DND-41 (cell line): ENCODE results near the gene PDXK.

Source experiments
- ATAC-seq: fragments of 200-7000 bp; cut with Tn5 transposase; 3 replicates; pipeline ENCODE4 v1.9.1; 2021; ENCODE audit warnings: low read depth; ENCODE audit not compliant: insufficient read depth
- DNase-seq: peaks from one replicate; pipeline ENCODE4 v3.0.0-alpha.2; 2020
- H2AFZ ChIP-seq: 2 replicates; pipeline ENCODE4 v1.6.0; 2012; ENCODE audit warnings: low read depth, low read length
- H3K27ac ChIP-seq: 2 replicates; pipeline ENCODE4 v1.5.1; 2012; ENCODE audit warnings: low read length, inconsistent platforms
- H3K27me3 ChIP-seq: fragments of 200-600 bp; sonication (generic); 2 replicates; pipeline ENCODE4 v1.6.0; 2012; ENCODE audit warnings: low read length, mild to moderate bottlenecking, inconsistent platforms; ENCODE audit not compliant: insufficient read depth, poor library complexity
- H3K36me3 ChIP-seq: 2 replicates; pipeline ENCODE4 v1.5.1; 2012; ENCODE audit warnings: low read length, inconsistent platforms; ENCODE audit not compliant: insufficient read depth
- H3K4me1 ChIP-seq: 2 replicates; pipeline ENCODE4 v1.5.1; 2012; ENCODE audit warnings: mild to moderate bottlenecking, low read length; ENCODE audit not compliant: insufficient read depth
- H3K4me2 ChIP-seq: 2 replicates; pipeline ENCODE4 v1.6.0; 2012; ENCODE audit warnings: mild to moderate bottlenecking, moderate library complexity, low read length, inconsistent platforms; ENCODE audit not compliant: insufficient read depth
- H3K4me3 ChIP-seq, 2 experiments: fragments of 200-600 bp in 1 of 2; shearing (Covaris generic) in 1 of 2; 2 replicates each; pipeline ENCODE4 v1.5.1; 2012 to 2016; ENCODE audit warnings: inconsistent platforms in 2 of 2, low read length in 2 of 2, mild to moderate bottlenecking in 2 of 2, low read depth in 1 of 2, moderate library complexity in 1 of 2
- H3K79me2 ChIP-seq: 2 replicates; pipeline ENCODE4 v1.6.0; 2012; ENCODE audit warnings: low read length, inconsistent platforms; ENCODE audit not compliant: insufficient read depth
- H3K9ac ChIP-seq: 2 replicates; pipeline ENCODE4 v1.6.0; 2012; ENCODE audit warnings: low read depth, mild to moderate bottlenecking, inconsistent platforms, low read length, moderate library complexity
- H3K9me3 ChIP-seq: 2 replicates; pipeline ENCODE4 v1.5.1; 2012; ENCODE audit warnings: low read length, moderate library complexity, mild to moderate bottlenecking, inconsistent platforms; ENCODE audit not compliant: insufficient read depth, severe bottlenecking
- H4K20me1 ChIP-seq: 2 replicates; pipeline ENCODE4 v1.6.0; 2012; ENCODE audit warnings: low read length; ENCODE audit not compliant: insufficient read depth
- EZH2 ChIP-seq: IDR thresholded peaks from 3 replicates; pipeline ENCODE4 v1.6.1; 2012; ENCODE audit warnings: borderline replicate concordance, low read depth, mild to moderate bottlenecking, moderate library complexity, low read length, inconsistent platforms; ENCODE audit not compliant: severe bottlenecking
- TF ChIP-seq, protein P1 (sequence below): IDR thresholded peaks from 2 replicates; pipeline ENCODE4 v1.5.1; 2012; ENCODE audit warnings: borderline replicate concordance, low read length, moderate library complexity, mild to moderate bottlenecking; ENCODE audit not compliant: poor library complexity, severe bottlenecking; ENCODE audit errors: extremely low read depth

Gene PDXK

DNA sequence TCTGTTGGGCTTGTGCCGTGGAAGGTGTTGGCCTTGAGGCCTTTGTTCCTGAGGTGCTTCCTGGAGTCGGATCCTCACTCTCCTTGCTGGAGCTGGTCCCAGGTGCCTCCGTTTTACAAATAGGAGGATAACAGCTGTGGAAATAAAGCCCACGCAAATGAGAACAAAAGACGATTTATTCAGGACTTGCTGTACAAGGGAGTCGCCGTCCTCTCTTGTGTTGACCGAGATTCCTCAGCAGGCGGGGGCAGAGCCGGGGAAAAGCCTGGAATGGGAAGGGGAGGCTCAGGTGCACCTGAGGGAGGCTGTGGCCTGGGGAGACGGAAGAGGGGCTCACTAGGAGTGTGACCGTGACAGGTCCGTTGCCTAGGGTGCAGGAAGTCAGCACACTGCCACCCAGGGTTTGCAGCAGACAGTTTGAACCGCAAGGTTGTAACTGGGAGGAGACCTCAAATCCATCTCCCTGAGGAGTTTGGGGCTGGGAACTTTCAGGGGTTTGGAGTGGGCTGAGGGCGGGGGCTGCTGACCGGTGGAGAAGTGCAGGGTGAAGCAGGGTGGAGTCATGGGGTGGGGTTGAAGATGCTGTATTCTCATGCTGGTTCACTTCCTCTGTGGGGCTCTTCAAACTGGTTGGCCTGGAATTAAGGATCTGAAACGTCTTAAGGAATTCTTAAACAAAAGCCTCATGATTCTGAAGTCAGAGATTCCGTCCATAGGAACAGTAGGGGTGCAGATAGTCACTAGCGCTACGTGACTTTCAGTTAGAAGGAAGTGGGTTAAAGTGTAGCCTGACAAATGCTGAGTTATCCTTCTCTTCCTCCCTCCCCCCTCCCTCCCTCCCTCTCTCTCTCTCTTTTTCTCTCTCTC is 59.8 kb downstream of the PDXK start:
- Histone ChIP-seq H4K20me1 (no peaks in the 10 kb centered on the region), H3K27ac (peak overlapping the region; percentile 66), H3K36me3 (peaks cover 9% of the 10 kb centered on the region), H3K9me3 (no peaks in the 10 kb centered on the region), H3K4me1 (peaks cover 45% of the 10 kb centered on the region), H3K27me3 (no peaks in the 10 kb centered on the region), H3K79me2 (peaks cover 13% of the 10 kb centered on the region), H3K4me3 (no peak overlapping the region), H3K4me2 (peak overlapping the region; percentile 17; the same call in 1 of the 2 replicates), H3K9ac (peak overlapping the region; percentile 7; the same call in 1 of the 2 replicates), H2AFZ (peak overlapping the region; percentile 3; the same call in 1 of the 2 replicates)
- ATAC-seq, result no peak
- peak; percentile 45 for DNase-seq
- TF ChIP-seq, protein P1, sequence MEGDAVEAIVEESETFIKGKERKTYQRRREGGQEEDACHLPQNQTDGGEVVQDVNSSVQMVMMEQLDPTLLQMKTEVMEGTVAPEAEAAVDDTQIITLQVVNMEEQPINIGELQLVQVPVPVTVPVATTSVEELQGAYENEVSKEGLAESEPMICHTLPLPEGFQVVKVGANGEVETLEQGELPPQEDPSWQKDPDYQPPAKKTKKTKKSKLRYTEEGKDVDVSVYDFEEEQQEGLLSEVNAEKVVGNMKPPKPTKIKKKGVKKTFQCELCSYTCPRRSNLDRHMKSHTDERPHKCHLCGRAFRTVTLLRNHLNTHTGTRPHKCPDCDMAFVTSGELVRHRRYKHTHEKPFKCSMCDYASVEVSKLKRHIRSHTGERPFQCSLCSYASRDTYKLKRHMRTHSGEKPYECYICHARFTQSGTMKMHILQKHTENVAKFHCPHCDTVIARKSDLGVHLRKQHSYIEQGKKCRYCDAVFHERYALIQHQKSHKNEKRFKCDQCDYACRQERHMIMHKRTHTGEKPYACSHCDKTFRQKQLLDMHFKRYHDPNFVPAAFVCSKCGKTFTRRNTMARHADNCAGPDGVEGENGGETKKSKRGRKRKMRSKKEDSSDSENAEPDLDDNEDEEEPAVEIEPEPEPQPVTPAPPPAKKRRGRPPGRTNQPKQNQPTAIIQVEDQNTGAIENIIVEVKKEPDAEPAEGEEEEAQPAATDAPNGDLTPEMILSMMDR, result no peak
- TF ChIP-seq EZH2, result no peak

DNA sequence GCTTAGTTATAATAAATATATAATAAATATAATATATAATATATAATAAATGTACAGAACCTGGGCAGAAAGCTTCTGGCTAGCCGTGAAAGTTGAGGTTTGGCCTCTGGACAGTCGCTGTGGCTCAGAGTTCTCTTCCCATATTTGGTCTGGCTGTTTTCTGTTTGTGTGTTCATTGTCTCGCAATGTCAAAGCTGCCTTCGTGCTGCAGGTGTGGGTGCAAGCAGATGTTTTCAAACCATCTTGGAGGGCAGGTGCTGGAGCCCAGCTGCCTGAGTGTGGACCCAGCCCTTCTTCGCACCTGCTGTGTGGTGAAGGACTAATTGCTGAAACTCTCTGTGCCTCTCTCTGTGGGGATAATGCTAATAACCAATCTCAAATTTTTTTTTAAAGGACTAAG is 60.7 kb downstream of the PDXK start:
- ATAC-seq, result no peak
- Histone ChIP-seq H2AFZ (no peak overlapping the region), H3K9me3 (no peaks in the 10 kb centered on the region), H3K4me2 (no peak overlapping the region), H3K27ac (peak overlapping the region; percentile 37; the same call in 1 of the 2 replicates), H3K4me1 (peaks cover 40% of the 10 kb centered on the region), H3K4me3 (no peak overlapping the region), H3K79me2 (peaks cover 13% of the 10 kb centered on the region), H3K9ac (no peak overlapping the region), H3K27me3 (no peaks in the 10 kb centered on the region), H3K36me3 (no peaks in the 10 kb centered on the region; the same call in 1 of the 2 replicates), H4K20me1 (no peaks in the 10 kb centered on the region)
- DNase-seq, result peak; percentile 36
- no peak for TF ChIP-seq EZH2
- TF ChIP-seq, protein P1, result no peak

DNA sequence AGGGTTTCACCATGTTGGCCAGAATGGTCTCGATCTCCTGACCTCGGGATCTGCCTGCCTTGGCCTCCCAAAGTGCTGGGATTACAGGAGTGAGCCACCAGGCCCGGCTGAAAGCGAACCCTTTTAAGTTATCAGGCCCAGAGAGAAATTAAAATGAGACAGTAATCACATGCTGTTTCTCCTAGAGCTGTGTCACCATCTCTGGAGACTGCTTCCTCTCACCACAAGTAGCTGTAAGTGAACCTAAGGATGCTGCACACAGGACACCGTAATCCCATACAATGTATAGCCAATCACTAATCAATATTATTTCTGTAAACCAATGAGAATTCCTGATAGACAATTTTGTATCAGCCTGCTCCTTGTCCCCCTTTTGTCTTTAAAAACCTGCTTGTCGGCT is 62.9 kb downstream of the PDXK start:
- H3K4me2 ChIP-seq, result no peak overlapping the region
- no peak overlapping the region for H3K4me3 ChIP-seq
- no peak overlapping the region for H3K27ac ChIP-seq
- no peaks in the 10 kb centered on the region for H3K27me3 ChIP-seq
- TF ChIP-seq, protein P1, result no peak
- TF ChIP-seq EZH2, result no peak
- DNase-seq (no peak), ATAC-seq (no peak)
- no peak overlapping the region for H2AFZ ChIP-seq
- peaks cover 27% of the 10 kb centered on the region for H3K4me1 ChIP-seq
- no peaks in the 10 kb centered on the region for H3K36me3 ChIP-seq
- no peaks in the 10 kb centered on the region for H3K9me3 ChIP-seq
- H3K9ac ChIP-seq, result no peak overlapping the region
- H4K20me1 ChIP-seq, result 0 out of 2 replicates have a peak, but pooled peaks cover 2% of the 10 kb centered on the region
- H3K79me2 ChIP-seq, result no peaks in the 10 kb centered on the region
